ENCODE data around the gene ZNF384.

DNA sequence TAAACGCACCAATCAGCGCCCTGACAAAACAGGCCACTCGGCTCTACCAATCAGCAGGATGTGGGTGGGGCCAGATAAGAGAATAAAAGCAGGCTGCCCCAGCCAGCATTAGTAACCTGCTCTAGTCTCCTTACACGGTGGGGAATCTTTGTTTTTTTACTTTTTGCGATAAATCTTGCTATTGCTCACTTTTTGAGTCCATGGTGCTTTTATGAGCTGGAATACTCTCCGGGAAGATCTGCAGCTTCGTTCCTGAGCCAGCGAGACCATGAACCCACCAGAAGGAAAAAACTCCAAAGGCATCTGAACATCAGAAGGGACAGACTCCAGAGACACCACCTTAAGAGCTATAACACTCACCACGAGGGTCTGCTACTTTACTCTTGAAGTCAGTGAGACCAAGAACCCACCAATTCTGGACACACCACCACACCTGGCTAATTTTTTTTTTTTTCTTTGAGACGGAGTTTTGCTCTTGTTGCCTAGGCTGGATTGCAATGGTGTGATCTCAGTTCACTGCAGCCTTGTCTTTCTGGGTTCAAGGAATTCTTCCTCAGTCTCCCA lies 27.8 kb upstream of the ZNF384 start:
- TF ChIP-seq NFIC (IDR thresholded peaks at IDR 0.05) (no peak), CEBPB (IDR thresholded peaks at IDR 0.05) (no peak)

Data from Ishikawa (cell line).